HepG2 (cell line): ENCODE results near the gene PSMA7. TPM values are rescaled to one million over a fixed set of nuclear protein-coding genes. Genes with fewer than 3 reads are reported as not detected.
A peak's percentile ranks its signal among the peaks of the same experiment; 100 is the strongest.

Experiments used
- FOXP1 ChIP-seq, 2 experiments: fragments of 450-650 bp in 1 of 2; IDR thresholded peaks; 2 replicates each; pipeline ENCODE4 v1.6.1; 2017 to 2018; ENCODE audit warnings: antibody characterized with exemption in 1 of 2
- GATAD2A ChIP-seq: IDR thresholded peaks from 2 replicates; pipeline ENCODE4 v1.6.1; 2016
- MTF2 ChIP-seq: sonication (generic); formaldehyde crosslinking; IDR thresholded peaks from 2 replicates; pipeline ENCODE4 v1.5.0; 2020; ENCODE audit warnings: missing genetic modification reagents, borderline replicate concordance
- POLR2AphosphoS2 ChIP-seq: IDR thresholded peaks from 2 replicates; pipeline ENCODE4 v1.6.1; 2011; ENCODE audit warnings: low read depth, low read length, improper control_type of control experiment
- RBM22 ChIP-seq: fragments of 200-400 bp; formaldehyde crosslinking; optimal IDR thresholded peaks from 2 replicates; pipeline ENCODE3; 2017; ENCODE audit warnings: mild to moderate bottlenecking, low read length, moderate library complexity
- RXRA ChIP-seq: sonication (generic); formaldehyde crosslinking; IDR thresholded peaks from 2 replicates; pipeline ENCODE4 v1.5.1; 2020; ENCODE audit warnings: missing genetic modification reagents
- TCF7L2 ChIP-seq: IDR thresholded peaks from 2 replicates; pipeline ENCODE4 v1.6.1; 2011; ENCODE audit warnings: mild to moderate bottlenecking, low read depth, low read length, moderate library complexity
- ZBTB7A ChIP-seq: sonication (generic); formaldehyde crosslinking; IDR thresholded peaks from 2 replicates; pipeline ENCODE4 v1.8.0; 2022; ENCODE audit warnings: mild to moderate bottlenecking, missing genetic modification reagents
- ZNF44 ChIP-seq: sonication (generic); formaldehyde crosslinking; IDR thresholded peaks from 2 replicates; pipeline ENCODE4 v1.5.1; 2020; ENCODE audit warnings: mild to moderate bottlenecking, missing genetic modification reagents
- ZNF510 ChIP-seq: sonication (generic); formaldehyde crosslinking; IDR thresholded peaks from 2 replicates; pipeline ENCODE4 v1.4.0; 2020; ENCODE audit warnings: low read depth, mild to moderate bottlenecking, missing genetic modification reagents
- ZNF619 ChIP-seq: sonication (generic); formaldehyde crosslinking; IDR thresholded peaks from 2 replicates; pipeline ENCODE4 v1.4.0; 2020; ENCODE audit warnings: mild to moderate bottlenecking, missing genetic modification reagents
- ZNF775 ChIP-seq: sonication (generic); formaldehyde crosslinking; IDR thresholded peaks from 2 replicates; pipeline ENCODE4 v1.4.0; 2020; ENCODE audit warnings: missing genetic modification reagents, mild to moderate bottlenecking, moderate library complexity, borderline replicate concordance
- ZSCAN21 ChIP-seq: sonication (generic); formaldehyde crosslinking; IDR thresholded peaks from 2 replicates; pipeline ENCODE4 v1.8.0; 2022; ENCODE audit warnings: mild to moderate bottlenecking, missing genetic modification reagents, moderate library complexity, borderline replicate concordance
- polyA plus RNA-seq, 8 experiments: library from polyadenylated mRNA; depleted of rRNA in 3 of 8; stranded (reverse) in 7 of 8; unstranded in 1 of 8; fragments of >200 nt; fragmentation: Illumina TruSeq in 4 of 8; extraction: Trizol in 4 of 8; gene quantifications; 2 replicates each; pipeline versions ENCODE4 v1.2.1 to v1.2.3, GENCODE V29; 2011 to 2016; ENCODE audit warnings: low read depth in 4 of 8, missing spikeins in 1 of 8, mixed read lengths in 1 of 8; ENCODE audit not compliant: insufficient read depth in 1 of 8
- total RNA-seq, 5 experiments: library from RNA; depleted of rRNA; stranded (reverse); fragments of >200 nt; fragmentation: Illumina TruSeq; extraction: Trizol; gene quantifications; 2 replicates each; pipeline ENCODE4 v1.2.3, GENCODE V29; 2016; ENCODE audit warnings: low read depth in 1 of 5
- TF ChIP-seq, protein P1 (sequence below): sonication (generic); formaldehyde crosslinking; IDR thresholded peaks from 2 replicates; pipeline ENCODE4 v1.4.0; 2020; ENCODE audit warnings: missing genetic modification reagents, mild to moderate bottlenecking, borderline replicate concordance
- TF ChIP-seq, protein P2 (sequence below): sonication (generic); formaldehyde crosslinking; IDR thresholded peaks from 2 replicates; pipeline ENCODE4 v1.8.1; 2022; ENCODE audit warnings: mild to moderate bottlenecking, missing genetic modification reagents
- TF ChIP-seq, protein P3 (sequence below): sonication (generic); formaldehyde crosslinking; IDR thresholded peaks from 2 replicates; pipeline ENCODE4 v1.4.0; 2020; ENCODE audit warnings: missing genetic modification reagents
- TF ChIP-seq, protein P4 (sequence below): sonication (generic); formaldehyde crosslinking; conservative IDR thresholded peaks from 2 replicates; pipeline ENCODE4 v1.4.0; 2020; ENCODE audit warnings: mild to moderate bottlenecking, missing genetic modification reagents, moderate library complexity
- TF ChIP-seq, protein P5 (sequence below): IDR thresholded peaks from 2 replicates; pipeline ENCODE4 v1.6.1; 2016
- TF ChIP-seq, protein P6 (sequence below): sonication (generic); formaldehyde crosslinking; IDR thresholded peaks from 2 replicates; pipeline ENCODE4 v1.5.0; 2020; ENCODE audit warnings: mild to moderate bottlenecking, missing genetic modification reagents, moderate library complexity

Gene PSMA7
- total and polyA plus RNA-seq, 2 of the 13 experiments (the other 11 are each of a cell fraction or from before 2014, with no cell fraction given), result 531 to 631 TPM

DNA sequence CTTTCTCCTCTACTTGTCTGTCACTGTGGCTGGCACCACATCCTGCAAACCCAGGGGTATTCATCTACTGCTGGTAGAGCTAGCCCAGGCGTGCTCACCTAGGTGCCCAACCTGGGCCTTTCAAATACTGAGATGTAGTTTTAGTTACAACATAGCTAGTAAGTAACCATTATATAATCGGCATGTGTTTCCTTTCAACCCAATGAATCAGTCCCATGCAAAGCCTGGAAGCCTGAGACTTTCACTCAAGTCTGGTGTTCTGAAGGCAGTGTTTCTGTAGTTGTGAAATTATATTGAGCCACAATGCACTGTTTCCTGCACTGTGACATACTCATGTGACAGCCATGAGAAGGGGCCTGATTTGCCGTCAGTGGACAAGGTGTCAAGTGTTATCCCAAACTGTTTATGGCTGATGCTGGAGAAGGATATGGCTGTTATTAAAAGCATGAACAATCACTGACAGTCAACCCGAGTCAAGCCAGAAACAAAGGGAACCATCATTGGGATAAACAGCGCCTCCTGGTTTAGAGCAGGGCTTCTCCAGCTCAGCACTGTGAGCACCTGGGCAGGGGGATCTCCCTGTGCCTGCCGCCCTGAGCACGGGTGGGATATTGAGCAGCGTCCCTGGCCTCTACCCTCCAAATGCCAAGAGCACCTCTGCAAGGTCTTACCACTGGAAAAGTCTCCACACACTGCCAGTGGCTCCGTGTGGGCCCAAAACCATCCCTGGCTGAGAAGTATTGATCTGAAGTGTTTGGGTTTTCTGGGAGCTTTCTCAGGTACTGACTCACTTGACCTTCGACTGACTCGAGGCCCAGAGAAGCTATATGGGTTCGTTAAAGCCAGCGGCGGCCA is 1.6 kb downstream of the PSMA7 start (continued):
- TF ChIP-seq RXRA (CRISPR knock-in tag) (peak; percentile 16; the same call in 1 of the 2 replicates), ZNF619 (0 out of 2 replicates have a peak, but pooled peaks have one; percentile 23), ZSCAN21 (CRISPR knock-in tag) (0 out of 2 replicates have a peak, but pooled peaks have one; percentile 9), GATAD2A (CRISPR knock-in tag) (0 out of 2 replicates have a peak, but pooled peaks have one; percentile 47), ZBTB7A (no peak), ZNF775 (CRISPR knock-in tag) (no peak), ZNF44 (CRISPR knock-in tag) (no peak), POLR2AphosphoS2 (no peak), RBM22 (no peak), TCF7L2 (no peak), MTF2 (CRISPR knock-in tag) (no peak), ZNF510 (CRISPR knock-in tag) (no peak), FOXP1 (IDR thresholded peaks at IDR 0.05) (no peak), FOXP1 (CRISPR knock-in tag; IDR thresholded peaks at IDR 0.05) (no peak)
- TF ChIP-seq, protein P1, sequence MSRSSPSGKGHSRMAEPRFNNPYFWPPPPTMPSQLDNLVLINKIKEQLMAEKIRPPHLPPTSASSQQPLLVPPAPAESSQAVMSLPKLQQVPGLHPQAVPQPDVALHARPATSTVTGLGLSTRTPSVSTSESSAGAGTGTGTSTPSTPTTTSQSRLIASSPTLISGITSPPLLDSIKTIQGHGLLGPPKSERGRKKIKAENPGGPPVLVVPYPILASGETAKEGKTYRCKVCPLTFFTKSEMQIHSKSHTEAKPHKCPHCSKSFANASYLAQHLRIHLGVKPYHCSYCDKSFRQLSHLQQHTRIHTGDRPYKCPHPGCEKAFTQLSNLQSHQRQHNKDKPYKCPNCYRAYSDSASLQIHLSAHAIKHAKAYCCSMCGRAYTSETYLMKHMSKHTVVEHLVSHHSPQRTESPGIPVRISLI (CRISPR knock-in tag), result no peak
- TF ChIP-seq, protein P2, sequence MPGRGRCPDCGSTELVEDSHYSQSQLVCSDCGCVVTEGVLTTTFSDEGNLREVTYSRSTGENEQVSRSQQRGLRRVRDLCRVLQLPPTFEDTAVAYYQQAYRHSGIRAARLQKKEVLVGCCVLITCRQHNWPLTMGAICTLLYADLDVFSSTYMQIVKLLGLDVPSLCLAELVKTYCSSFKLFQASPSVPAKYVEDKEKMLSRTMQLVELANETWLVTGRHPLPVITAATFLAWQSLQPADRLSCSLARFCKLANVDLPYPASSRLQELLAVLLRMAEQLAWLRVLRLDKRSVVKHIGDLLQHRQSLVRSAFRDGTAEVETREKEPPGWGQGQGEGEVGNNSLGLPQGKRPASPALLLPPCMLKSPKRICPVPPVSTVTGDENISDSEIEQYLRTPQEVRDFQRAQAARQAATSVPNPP (CRISPR knock-in tag), result no peak
- TF ChIP-seq, protein P3, sequence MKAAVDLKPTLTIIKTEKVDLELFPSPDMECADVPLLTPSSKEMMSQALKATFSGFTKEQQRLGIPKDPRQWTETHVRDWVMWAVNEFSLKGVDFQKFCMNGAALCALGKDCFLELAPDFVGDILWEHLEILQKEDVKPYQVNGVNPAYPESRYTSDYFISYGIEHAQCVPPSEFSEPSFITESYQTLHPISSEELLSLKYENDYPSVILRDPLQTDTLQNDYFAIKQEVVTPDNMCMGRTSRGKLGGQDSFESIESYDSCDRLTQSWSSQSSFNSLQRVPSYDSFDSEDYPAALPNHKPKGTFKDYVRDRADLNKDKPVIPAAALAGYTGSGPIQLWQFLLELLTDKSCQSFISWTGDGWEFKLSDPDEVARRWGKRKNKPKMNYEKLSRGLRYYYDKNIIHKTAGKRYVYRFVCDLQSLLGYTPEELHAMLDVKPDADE (CRISPR knock-in tag), result no peak
- TF ChIP-seq, protein P4, sequence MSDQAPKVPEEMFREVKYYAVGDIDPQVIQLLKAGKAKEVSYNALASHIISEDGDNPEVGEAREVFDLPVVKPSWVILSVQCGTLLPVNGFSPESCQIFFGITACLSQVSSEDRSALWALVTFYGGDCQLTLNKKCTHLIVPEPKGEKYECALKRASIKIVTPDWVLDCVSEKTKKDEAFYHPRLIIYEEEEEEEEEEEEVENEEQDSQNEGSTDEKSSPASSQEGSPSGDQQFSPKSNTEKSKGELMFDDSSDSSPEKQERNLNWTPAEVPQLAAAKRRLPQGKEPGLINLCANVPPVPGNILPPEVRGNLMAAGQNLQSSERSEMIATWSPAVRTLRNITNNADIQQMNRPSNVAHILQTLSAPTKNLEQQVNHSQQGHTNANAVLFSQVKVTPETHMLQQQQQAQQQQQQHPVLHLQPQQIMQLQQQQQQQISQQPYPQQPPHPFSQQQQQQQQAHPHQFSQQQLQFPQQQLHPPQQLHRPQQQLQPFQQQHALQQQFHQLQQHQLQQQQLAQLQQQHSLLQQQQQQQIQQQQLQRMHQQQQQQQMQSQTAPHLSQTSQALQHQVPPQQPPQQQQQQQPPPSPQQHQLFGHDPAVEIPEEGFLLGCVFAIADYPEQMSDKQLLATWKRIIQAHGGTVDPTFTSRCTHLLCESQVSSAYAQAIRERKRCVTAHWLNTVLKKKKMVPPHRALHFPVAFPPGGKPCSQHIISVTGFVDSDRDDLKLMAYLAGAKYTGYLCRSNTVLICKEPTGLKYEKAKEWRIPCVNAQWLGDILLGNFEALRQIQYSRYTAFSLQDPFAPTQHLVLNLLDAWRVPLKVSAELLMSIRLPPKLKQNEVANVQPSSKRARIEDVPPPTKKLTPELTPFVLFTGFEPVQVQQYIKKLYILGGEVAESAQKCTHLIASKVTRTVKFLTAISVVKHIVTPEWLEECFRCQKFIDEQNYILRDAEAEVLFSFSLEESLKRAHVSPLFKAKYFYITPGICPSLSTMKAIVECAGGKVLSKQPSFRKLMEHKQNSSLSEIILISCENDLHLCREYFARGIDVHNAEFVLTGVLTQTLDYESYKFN (CRISPR knock-in tag), result no peak
- TF ChIP-seq, protein P5, sequence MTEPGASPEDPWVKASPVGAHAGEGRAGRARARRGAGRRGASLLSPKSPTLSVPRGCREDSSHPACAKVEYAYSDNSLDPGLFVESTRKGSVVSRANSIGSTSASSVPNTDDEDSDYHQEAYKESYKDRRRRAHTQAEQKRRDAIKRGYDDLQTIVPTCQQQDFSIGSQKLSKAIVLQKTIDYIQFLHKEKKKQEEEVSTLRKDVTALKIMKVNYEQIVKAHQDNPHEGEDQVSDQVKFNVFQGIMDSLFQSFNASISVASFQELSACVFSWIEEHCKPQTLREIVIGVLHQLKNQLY, result no peak
- TF ChIP-seq, protein P6, sequence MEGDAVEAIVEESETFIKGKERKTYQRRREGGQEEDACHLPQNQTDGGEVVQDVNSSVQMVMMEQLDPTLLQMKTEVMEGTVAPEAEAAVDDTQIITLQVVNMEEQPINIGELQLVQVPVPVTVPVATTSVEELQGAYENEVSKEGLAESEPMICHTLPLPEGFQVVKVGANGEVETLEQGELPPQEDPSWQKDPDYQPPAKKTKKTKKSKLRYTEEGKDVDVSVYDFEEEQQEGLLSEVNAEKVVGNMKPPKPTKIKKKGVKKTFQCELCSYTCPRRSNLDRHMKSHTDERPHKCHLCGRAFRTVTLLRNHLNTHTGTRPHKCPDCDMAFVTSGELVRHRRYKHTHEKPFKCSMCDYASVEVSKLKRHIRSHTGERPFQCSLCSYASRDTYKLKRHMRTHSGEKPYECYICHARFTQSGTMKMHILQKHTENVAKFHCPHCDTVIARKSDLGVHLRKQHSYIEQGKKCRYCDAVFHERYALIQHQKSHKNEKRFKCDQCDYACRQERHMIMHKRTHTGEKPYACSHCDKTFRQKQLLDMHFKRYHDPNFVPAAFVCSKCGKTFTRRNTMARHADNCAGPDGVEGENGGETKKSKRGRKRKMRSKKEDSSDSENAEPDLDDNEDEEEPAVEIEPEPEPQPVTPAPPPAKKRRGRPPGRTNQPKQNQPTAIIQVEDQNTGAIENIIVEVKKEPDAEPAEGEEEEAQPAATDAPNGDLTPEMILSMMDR (CRISPR knock-in tag), result peak; percentile 75
